Measurements from ENCODE around the gene ENPP5. TPM values are rescaled to one million over a fixed set of nuclear protein-coding genes. Genes with fewer than 3 reads are reported as not detected.

The ENPP5 gene
- total and polyA plus RNA-seq, 10 of the 15 experiments (the other 5 are each of a cell fraction or from before 2014, with no cell fraction given), result 0.05 to 0.07 TPM; not detected in 8

DNA sequence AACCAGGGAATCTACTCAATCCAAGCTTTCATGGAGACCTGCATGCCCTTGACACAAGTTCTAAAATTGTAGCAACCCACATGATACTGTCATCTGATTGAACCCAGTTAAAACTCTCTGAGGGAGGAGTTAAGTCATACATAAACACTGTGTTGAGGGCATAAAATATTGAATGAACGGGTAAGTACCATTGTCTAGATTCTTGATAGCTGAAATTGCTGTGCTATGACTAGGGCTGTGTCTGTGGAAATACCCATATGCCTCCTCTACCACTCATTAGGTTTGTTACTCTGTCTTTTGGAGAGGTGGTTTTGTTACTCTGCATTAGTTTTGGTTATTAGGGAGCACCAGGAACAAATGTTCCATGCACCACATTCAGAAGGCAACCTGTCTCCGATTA, 33.4 kb downstream of the ENPP5 start:
- no peaks in the 10 kb centered on the region; a peak in 1 of 4 replicates for H3K36me3 ChIP-seq (ENCODE audit: control insufficient read depth in 2 of 2, insufficient read depth in 2 of 2, low read length in 1 of 2)
- POLR2A ChIA-PET, result interaction anchor here (1.2 kb wide), 2 partner anchors 7 to 9 kb away, joined by 3 to 5 read pairs; partner anchors contain the start of gene ENPP4
- no peaks in the 10 kb centered on the region for H4K20me1 ChIP-seq (ENCODE audit: control insufficient read depth, insufficient read depth)
- in situ Hi-C loops (cut with MboI), result no loop called here
- DNase-seq (ENCODE audit: low read depth, low spot score) (no peak), FAIRE-seq (no peak), ATAC-seq (peak; percentile 92)
- intact Hi-C loops (cut with micrococcal nuclease; ENCODE audit: unreplicated experiment), result no loop called here
- no peaks in the 10 kb centered on the region for H3K27me3 ChIP-seq (replicated peaks in 1 of 2; ENCODE audit: control insufficient read depth in 2 of 2, insufficient read depth in 2 of 2, low read length in 1 of 2)
- H3K9ac ChIP-seq (ENCODE audit: control insufficient read depth, insufficient read depth, low read length), result no peak overlapping the region
- no peak overlapping the region; the same call in 1 of the 2 replicates for H3K27ac ChIP-seq (ENCODE audit: control insufficient read depth, insufficient read depth)
- WGBS (ENCODE audit: insufficient coverage, insufficient replicate concordance, low lambda C conversion rate, missing lambda C conversion rate), result 66% methylated on average over 2 of the region's 2 CpGs
- RAD21 ChIA-PET (ENCODE audit: unreplicated experiment), result interaction anchor here (1.0 to 4.1 kb wide), 4 partner anchors 8 to 83 kb away, joined by 3 to 16 read pairs (median 10); partner anchors contain the start of gene ENPP4
- H3K9me3 ChIP-seq (replicated peaks; ENCODE audit: control insufficient read depth, insufficient read depth, low read length), result no peaks in the 10 kb centered on the region
- H3K4me1 ChIP-seq (ENCODE audit: control insufficient read depth, insufficient read depth, low read length), result peaks cover 14% of the 10 kb centered on the region
- peak overlapping the region; percentile 7 for H3K4me2 ChIP-seq (ENCODE audit: control insufficient read depth, insufficient read depth)
- SMC1A ChIA-PET (ENCODE audit: uncharacterized antibody, unreplicated experiment), result interaction anchor here (1.1 to 4.5 kb wide), 5 partner anchors 8 to 83 kb away, joined by 3 to 30 read pairs (median 6); partner anchors contain the start of gene ENPP4
- H3K79me2 ChIP-seq (ENCODE audit: control insufficient read depth, insufficient read depth, low read length), result peaks cover 7% of the 10 kb centered on the region
- CTCF ChIA-PET, result interaction anchor here (2.3 to 3.2 kb wide), 2 partner anchors 8 to 47 kb away, joined by 7 to 18 read pairs; partner anchors contain the start of gene ENPP4
- H2AFZ ChIP-seq (ENCODE audit: control insufficient read depth, low read depth, low read length), result no peak overlapping the region
- no TSS peak for BruUV-seq (replicated peaks)
- TF ChIP-seq HCFC1 (IDR thresholded peaks at IDR 0.05; ENCODE audit: low read length), result no peak
- TF ChIP-seq RAD51 (IDR thresholded peaks at IDR 0.05), result peak; percentile 35; the same call in 1 of the 2 replicates
- peak in 1 of 2 experiments; percentile 13; a peak in 1 of 4 replicates for TF ChIP-seq EP300 (IDR thresholded peaks at IDR 0.05; ENCODE audit: borderline replicate concordance in 1 of 2, control insufficient read depth in 1 of 2, low read depth in 2 of 2, low read length in 2 of 2)
- TF ChIP-seq TCF3 (IDR thresholded peaks at IDR 0.05; ENCODE audit: borderline replicate concordance, insufficient read depth, low read depth, low read length), result no peak
- no peak for TF ChIP-seq NFYB (IDR thresholded peaks at IDR 0.05; ENCODE audit: insufficient read depth, low read depth, low read length)
- H3K4me3 ChIP-seq, result no peak overlapping the region

DNA sequence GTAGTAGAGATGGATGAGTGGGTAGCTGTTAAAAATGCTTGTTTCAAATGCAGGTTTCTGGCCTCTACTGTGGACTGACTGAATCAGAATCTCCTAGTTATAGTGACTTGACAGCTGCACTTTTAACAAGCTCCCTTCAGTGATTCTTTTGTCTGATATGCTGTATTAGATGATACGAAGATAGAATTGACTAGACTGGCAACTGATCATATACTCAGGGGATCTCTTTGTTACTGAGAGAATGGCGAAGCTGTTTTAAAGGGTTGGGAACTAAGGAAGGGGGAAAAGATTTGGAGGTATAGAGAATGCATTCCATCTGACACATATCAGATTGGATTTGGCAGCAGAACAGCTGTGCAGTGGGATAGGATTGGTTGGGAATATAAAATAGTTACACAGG, 33.9 kb downstream of the ENPP5 start:
- no peaks in the 10 kb centered on the region for H3K9me3 ChIP-seq (replicated peaks; ENCODE audit: control insufficient read depth, insufficient read depth, low read length)
- in situ Hi-C loops (cut with MboI), result no loop called here
- RAD21 ChIA-PET (ENCODE audit: unreplicated experiment), result interaction anchor here (1.0 to 4.1 kb wide), 3 partner anchors 42 to 83 kb away, joined by 3 to 16 read pairs (median 3); no protein-coding TSS in a partner anchor
- no peak overlapping the region for H3K9ac ChIP-seq (ENCODE audit: control insufficient read depth, insufficient read depth, low read length)
- CTCF ChIA-PET, result interaction anchor here (1.3 to 3.2 kb wide), 3 partner anchors 7 to 83 kb away, joined by 5 to 18 read pairs (median 7); partner anchors contain the start of gene ENPP4
- no peaks in the 10 kb centered on the region; a peak in 1 of 4 replicates for H3K36me3 ChIP-seq (ENCODE audit: control insufficient read depth in 2 of 2, insufficient read depth in 2 of 2, low read length in 1 of 2)
- FAIRE-seq, result no peak
- H3K79me2 ChIP-seq (ENCODE audit: control insufficient read depth, insufficient read depth, low read length), result peaks cover 7% of the 10 kb centered on the region
- SMC1A ChIA-PET (ENCODE audit: uncharacterized antibody, unreplicated experiment), result interaction anchor here (1.1 to 4.5 kb wide), 4 partner anchors 7 to 84 kb away, joined by 3 to 30 read pairs (median 6); partner anchors contain the start of gene ENPP4
- peaks cover 14% of the 10 kb centered on the region for H3K4me1 ChIP-seq (ENCODE audit: control insufficient read depth, insufficient read depth, low read length)
- no TSS peak for BruUV-seq (replicated peaks)
- no peak overlapping the region for H3K27ac ChIP-seq (ENCODE audit: control insufficient read depth, insufficient read depth)
- WGBS (ENCODE audit: insufficient coverage, insufficient replicate concordance, low lambda C conversion rate, missing lambda C conversion rate), result 95% methylated on average over 2 of the region's 2 CpGs
- no peak for ATAC-seq
- no peaks in the 10 kb centered on the region for H3K27me3 ChIP-seq (replicated peaks in 1 of 2; ENCODE audit: control insufficient read depth in 2 of 2, insufficient read depth in 2 of 2, low read length in 1 of 2)
- DNase-seq (ENCODE audit: low read depth, low spot score), result no peak
- intact Hi-C loops (cut with micrococcal nuclease; ENCODE audit: unreplicated experiment), result no loop called here
- POLR2A ChIA-PET, result interaction anchor here (1.2 kb wide), 1 partner anchor 8 kb away, joined by 3 read pairs; no protein-coding TSS in a partner anchor
- no peak overlapping the region for H3K4me3 ChIP-seq
- no peak overlapping the region for H3K4me2 ChIP-seq (ENCODE audit: control insufficient read depth, insufficient read depth)
- no peak overlapping the region for H2AFZ ChIP-seq (ENCODE audit: control insufficient read depth, low read depth, low read length)
- H4K20me1 ChIP-seq (ENCODE audit: control insufficient read depth, insufficient read depth), result no peaks in the 10 kb centered on the region
- no peak for TF ChIP-seq ZNF622 (IDR thresholded peaks at IDR 0.05)
- TF ChIP-seq ZNF207 (IDR thresholded peaks at IDR 0.05; ENCODE audit: borderline replicate concordance), result no peak
- TF ChIP-seq RUNX3 (IDR thresholded peaks at IDR 0.05; ENCODE audit: low read length), result no peak
- TF ChIP-seq WRNIP1 (IDR thresholded peaks at IDR 0.05; ENCODE audit: borderline replicate concordance, low read depth, low read length), result no peak
- TF ChIP-seq BCLAF1 (IDR thresholded peaks at IDR 0.05), result no peak
- TF ChIP-seq ZNF274 (IDR thresholded peaks at IDR 0.05; ENCODE audit: insufficient read depth, insufficient read length), result no peak
- TF ChIP-seq BMI1 (IDR thresholded peaks at IDR 0.05; ENCODE audit: borderline replicate concordance), result no peak
